22Rv1 (cell line): ENCODE measurements around the gene POR.

Experiments
- CTCF ChIP-seq: fragments of 450-650 bp; IDR thresholded peaks from 2 replicates; pipeline ENCODE4 v1.5.1; 2017; ENCODE audit warnings: mild to moderate bottlenecking
- ZFX ChIP-seq: fragments of 450-650 bp; IDR thresholded peaks from 2 replicates; pipeline ENCODE4 v1.6.1; 2017; ENCODE audit warnings: antibody characterized with exemption, borderline replicate concordance

DNA sequence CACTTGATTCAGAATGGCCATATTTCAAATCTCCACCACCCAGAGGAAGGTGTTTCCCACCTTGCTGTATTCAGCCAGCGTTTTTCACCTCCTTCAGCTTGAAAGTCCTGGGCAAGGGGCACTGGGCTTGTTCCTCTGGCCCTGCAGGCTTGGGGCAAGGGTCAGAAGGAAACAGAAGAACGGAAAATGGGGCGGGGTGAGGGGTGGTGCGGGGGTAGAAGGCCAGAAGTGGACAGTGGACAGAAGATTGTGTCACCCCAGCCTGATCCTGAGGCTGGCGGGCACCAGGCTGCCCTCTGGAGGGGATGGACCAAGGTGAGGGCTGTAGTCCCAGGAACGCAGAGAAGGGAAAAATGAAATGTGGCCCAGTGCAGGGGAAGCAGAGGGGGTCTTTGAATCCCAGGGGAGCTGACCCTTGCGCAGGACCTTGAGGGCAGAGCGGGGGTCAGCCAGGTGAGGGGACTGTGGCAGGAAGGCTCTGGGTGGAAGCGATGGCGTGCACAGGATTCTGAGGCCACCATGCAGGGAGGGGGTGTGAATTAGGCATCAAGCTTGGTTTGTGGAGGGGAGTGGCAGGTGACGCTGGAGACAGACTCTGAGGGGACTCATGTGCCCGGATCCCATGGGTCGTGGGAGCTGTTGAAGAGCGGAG, 56.5 kb downstream of the POR start:
- no peak for TF ChIP-seq CTCF
- TF ChIP-seq ZFX: no peak
